Measurements from ENCODE around the gene UNC13A.

UNC13A gene

GRCh38 chr19:17706750-17707181, 18.6 kb upstream of the UNC13A start:
- peak; percentile 89 for DNase-seq (ENCODE audit: low spot score)

GRCh38 chr19:17703824-17704463, 15.8 kb upstream of the UNC13A start:
- peak; percentile 43 for DNase-seq (ENCODE audit: low spot score)

- DNase-seq (ENCODE audit: low spot score) = no peak
Observed at GRCh38 chr19:17695198-17695597, 7.0 kb upstream of the UNC13A start.

GRCh38 chr19:17692566-17692965, 4.4 kb upstream of the UNC13A start:
- no peak for DNase-seq (ENCODE audit: low spot score)

GRCh38 chr19:17688853-17689595, 870 bp upstream of the UNC13A start:
- DNase-seq (ENCODE audit: low spot score) = no peak

GRCh38 chr19:17687141-17687856, 855 bp downstream of the UNC13A start:
- DNase-seq (ENCODE audit: low spot score) = peak; percentile 59

- DNase-seq (ENCODE audit: low spot score) = peak; percentile 76
Observed at GRCh38 chr19:17686592-17687024, 1.5 kb downstream of the UNC13A start.

- DNase-seq (ENCODE audit: low spot score) = no peak
Observed at GRCh38 chr19:17686023-17686521, 2.1 kb downstream of the UNC13A start.

GRCh38 chr19:17685451-17686022, 2.6 kb downstream of the UNC13A start:
- DNase-seq (ENCODE audit: low spot score) = peak; percentile 25

- DNase-seq (ENCODE audit: low spot score) = no peak
Observed at GRCh38 chr19:17684256-17684655, 3.9 kb downstream of the UNC13A start.

- no peak for DNase-seq (ENCODE audit: low spot score)
Observed at GRCh38 chr19:17683078-17683477, 5.1 kb downstream of the UNC13A start.

GRCh38 chr19:17682273-17682672, 5.9 kb downstream of the UNC13A start:
- DNase-seq (ENCODE audit: low spot score) = no peak

- DNase-seq (ENCODE audit: low spot score) = no peak
Observed at GRCh38 chr19:17681505-17682125, 6.5 kb downstream of the UNC13A start.

GRCh38 chr19:17680230-17680722, 7.9 kb downstream of the UNC13A start:
- DNase-seq (ENCODE audit: low spot score) = peak; percentile 77

- DNase-seq (ENCODE audit: low spot score) = peak; percentile 19
Observed at GRCh38 chr19:17679526-17680229, 8.5 kb downstream of the UNC13A start.

- DNase-seq (ENCODE audit: low spot score) = no peak
Observed at GRCh38 chr19:17678836-17679235, 9.3 kb downstream of the UNC13A start.

GRCh38 chr19:17677002-17677401, 11.2 kb downstream of the UNC13A start:
- peak; percentile 35 for DNase-seq (ENCODE audit: low spot score)

- DNase-seq (ENCODE audit: low spot score) = no peak
Observed at GRCh38 chr19:17676295-17676694, 11.9 kb downstream of the UNC13A start.

- DNase-seq (ENCODE audit: low spot score) = peak; percentile 87
Observed at GRCh38 chr19:17673937-17674799, 14.0 kb downstream of the UNC13A start.

GRCh38 chr19:17671906-17672305, 16.2 kb downstream of the UNC13A start:
- DNase-seq (ENCODE audit: low spot score) = peak; percentile 78

Data from cerebellar cortex (tissue), 1 donor.